Measurements from ENCODE around the gene TWNK.

Gene TWNK

DNA sequence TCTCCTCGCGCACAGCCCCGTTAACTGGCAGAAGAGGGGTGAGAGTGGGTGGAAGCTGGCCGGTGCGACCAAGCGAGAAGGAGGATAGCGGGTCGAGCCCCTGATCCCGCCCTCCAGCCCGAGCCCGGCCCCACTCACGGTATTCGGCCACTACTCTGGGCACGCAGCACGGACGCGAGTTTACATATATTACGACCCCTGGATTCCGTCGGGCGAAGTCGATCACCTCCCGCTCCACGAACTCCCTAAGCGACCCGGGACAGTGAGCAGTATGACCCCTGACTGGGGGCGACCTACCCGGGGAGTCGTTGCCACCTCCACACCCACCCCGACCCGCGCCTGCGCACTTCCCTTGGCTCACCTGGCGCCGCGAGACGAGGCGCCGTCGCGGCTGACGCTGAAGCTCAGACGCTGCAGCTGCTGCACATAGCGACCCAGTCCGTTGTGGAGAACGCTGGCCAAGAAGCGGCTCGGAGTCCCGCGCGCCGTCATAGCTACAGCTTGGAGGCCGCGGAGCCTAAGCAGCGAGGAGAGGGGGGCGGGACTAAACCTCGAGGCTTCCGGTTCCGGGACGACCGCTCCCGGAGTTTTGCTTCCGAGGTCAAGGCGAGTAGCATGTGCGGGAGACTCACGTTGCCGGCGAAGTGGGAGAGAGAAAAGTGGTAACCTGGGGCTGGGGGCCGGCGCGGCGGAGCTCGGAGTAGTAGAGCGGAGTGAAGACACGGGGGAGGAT lies at the start of gene TWNK, which contains the start of gene MRPL43:
TWNK (plus strand) TSS at position 592 of the 733 bp plus-strand sequence. CDS start 668 bp downstream, outside the sequence.
MRPL43 (minus strand) TSS at position 546 of the 733 bp plus-strand sequence; CDS start at position 492, 54 bp downstream.
- peak; percentile 58 for DNase-seq (ENCODE audit: low read depth)

DNA sequence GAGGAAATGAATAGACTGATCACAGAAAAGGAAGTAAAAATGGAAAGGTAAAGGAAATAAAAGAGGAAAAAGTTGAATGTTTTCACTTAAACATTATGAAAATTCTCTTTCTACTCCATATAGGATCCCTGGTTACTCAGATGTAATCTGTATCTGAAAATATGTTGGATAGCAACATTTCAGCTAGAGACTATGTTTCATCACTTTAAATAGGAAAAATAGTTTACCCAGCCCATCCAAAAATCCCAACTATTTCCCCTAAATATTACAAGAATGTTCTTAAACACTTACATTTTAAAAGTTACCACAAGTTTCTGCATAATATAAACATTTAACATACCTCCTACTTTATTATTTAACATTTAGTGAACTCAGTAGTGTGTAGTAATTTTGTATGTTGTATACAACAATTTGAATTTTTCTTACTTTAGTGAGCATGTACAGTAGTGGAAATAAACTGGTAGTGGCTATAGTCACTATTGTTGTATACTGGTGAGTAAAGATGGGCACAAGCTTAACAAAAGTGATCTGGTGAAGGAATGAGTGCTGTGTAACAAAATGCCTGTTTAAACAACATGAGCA lies 47.5 kb upstream of the TWNK start:
- peak; percentile 12 for DNase-seq (ENCODE audit: low read depth)

- DNase-seq (ENCODE audit: low read depth), result no peak
Observed at GRCh38 chr10:100942229-100942628, 45.1 kb upstream of the TWNK start.

DNA sequence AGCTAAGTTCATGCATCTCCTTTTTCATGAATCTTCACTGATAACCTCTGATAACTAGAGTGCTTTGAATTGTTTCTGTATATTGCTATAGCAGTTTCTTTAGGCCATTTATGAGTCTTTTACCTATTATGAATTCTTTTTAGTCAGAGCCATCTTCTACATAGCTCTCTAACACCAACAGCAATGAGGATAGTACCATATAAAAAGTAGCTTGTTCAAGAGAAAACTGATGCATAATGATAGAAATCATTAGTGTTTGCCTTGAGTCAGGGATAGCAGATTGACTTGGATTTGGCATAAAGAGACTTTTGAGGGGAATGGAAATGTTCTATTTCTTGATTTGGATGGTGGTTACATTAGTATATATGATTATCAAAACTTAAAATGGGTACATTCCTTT lies 43.8 kb upstream of the TWNK start:
- DNase-seq (ENCODE audit: low read depth), result no peak

- DNase-seq (ENCODE audit: low read depth), result no peak
Observed at GRCh38 chr10:100945754-100946153, 41.6 kb upstream of the TWNK start.

DNA sequence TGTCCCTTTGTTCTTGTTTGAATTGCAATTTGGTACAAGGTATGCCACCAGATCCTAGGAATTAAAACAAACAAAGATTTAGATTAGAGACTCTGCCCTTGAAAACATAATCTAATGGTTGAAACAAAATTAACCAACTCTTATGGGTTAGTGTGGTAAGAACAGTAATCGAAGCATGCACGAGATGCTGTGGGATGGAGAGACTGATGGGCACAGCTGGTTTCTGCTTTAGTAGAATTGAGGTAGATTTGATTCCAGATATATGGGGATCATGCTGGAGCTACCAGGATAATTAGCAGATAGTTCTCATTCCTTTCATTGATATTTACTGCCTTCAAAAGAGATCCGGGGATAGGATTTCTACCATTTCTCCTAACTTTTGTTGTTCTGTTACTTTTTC lies 38.4 kb upstream of the TWNK start:
- DNase-seq (ENCODE audit: low read depth), result no peak

DNA sequence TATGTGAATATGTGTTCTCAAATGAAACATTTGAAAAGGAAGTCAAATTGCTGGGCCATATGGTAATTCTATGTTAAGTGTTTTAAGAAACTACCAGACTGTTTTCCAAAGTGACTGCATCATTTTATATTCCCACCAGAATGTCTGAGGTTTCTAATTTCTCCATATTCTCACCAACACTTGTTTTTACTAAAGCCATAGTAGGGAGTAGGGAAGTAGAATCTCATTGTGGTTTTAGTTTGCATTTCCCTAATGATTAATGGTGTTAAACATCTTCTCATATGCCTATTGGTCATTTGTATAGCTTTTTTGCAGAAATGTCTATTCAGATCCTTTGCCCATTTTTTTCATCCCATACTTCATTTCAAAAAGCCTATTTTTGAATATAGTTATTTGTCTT lies 27.1 kb upstream of the TWNK start:
- DNase-seq (ENCODE audit: low read depth), result peak; percentile 28

GRCh38 chr10:100962351-100963080 lies 24.8 kb upstream of the TWNK start:
- no peak for DNase-seq (ENCODE audit: low read depth)

DNA sequence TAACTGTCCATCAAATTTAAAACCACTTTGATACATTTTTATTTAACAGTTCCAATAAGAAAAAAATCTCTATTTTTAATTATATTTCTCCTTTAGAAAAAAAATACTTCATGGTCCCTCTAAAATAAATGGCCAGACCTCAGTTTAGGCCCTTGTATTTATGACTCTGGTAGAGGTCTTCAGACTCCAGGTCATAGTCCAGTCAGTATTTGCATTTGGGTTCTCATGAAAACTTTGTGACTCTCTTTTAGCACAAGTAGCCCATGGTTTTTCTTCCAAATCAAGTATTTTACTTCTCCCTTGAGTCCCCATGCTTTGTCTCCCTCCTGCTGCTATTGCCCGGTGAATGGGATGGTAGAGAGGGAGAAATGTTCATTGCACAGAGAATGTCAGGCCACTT lies 23.5 kb upstream of the TWNK start:
- no peak for DNase-seq (ENCODE audit: low read depth)

GRCh38 chr10:100965820-100966219 lies 21.5 kb upstream of the TWNK start:
- DNase-seq (ENCODE audit: low read depth), result no peak

- DNase-seq (ENCODE audit: low read depth), result no peak
Observed at GRCh38 chr10:100966887-100967286, 20.5 kb upstream of the TWNK start.

GRCh38 chr10:100967332-100967731 lies 20.0 kb upstream of the TWNK start:
- DNase-seq (ENCODE audit: low read depth), result no peak

- no peak for DNase-seq (ENCODE audit: low read depth)
Observed at GRCh38 chr10:100968062-100968736, 19.1 kb upstream of the TWNK start.

- no peak for DNase-seq (ENCODE audit: low read depth)
Observed at GRCh38 chr10:100968863-100969186, 18.5 kb upstream of the TWNK start.

- no peak for DNase-seq (ENCODE audit: low read depth)
Observed at GRCh38 chr10:100969187-100970075, 17.9 kb upstream of the TWNK start, which contains the start of gene SEMA4G. SEMA4G (plus strand) TSS chr10:100969504; CDS start chr10:100972913, 3,409 bp downstream.

- peak; percentile 22 for DNase-seq (ENCODE audit: low read depth)
Observed at GRCh38 chr10:100970076-100970913, 17.0 kb upstream of the TWNK start.

GRCh38 chr10:100970914-100971811 lies 16.2 kb upstream of the TWNK start:
- DNase-seq (ENCODE audit: low read depth), result no peak

GRCh38 chr10:100972115-100972903 lies 15.0 kb upstream of the TWNK start:
- no peak for DNase-seq (ENCODE audit: low read depth)

Data from amniotic epithelial cell (primary cell).